Esophagus squamous epithelium (tissue), 5 donors: ENCODE results near the gene USP8. TPM values are rescaled to one million over a fixed set of nuclear protein-coding genes. Genes with fewer than 3 reads are reported as not detected.
"Not testable (repeated sequence)": the region's sequence is repeated elsewhere in the genome, so short reads cannot be mapped to it uniquely, and the experiment has no call there.

Experiments
- DNase-seq: peaks from one replicate; lab custom pipeline; 2025; lab: John Stamatoyannopoulos, UW
- H3K27ac ChIP-seq, 4 donors: fragments of 200-600 bp; sonication (generic); one replicate each; pipeline ENCODE4 v1.5.1; 2016 to 2019; ENCODE audit warnings: mild to moderate bottlenecking in 1 of 4
- H3K27me3 ChIP-seq, 4 donors: fragments of 200-600 bp; sonication (generic); 1 replicate in 3 of 4; 2 replicates in 1 of 4; pipeline versions ENCODE4 v1.5.1 to v1.6.0; 2017 to 2021; ENCODE audit warnings: antibody characterized with exemption in 1 of 4
- H3K36me3 ChIP-seq, 3 donors: fragments of 200-600 bp; sonication (generic); one replicate each; pipeline ENCODE4 v1.5.1; 2016 to 2019
- H3K4me1 ChIP-seq, 3 donors: fragments of 200-600 bp; sonication (generic); one replicate each; pipeline ENCODE4 v1.5.1; 2017 to 2019
- H3K4me3 ChIP-seq, 4 donors: fragments of 200-600 bp; sonication (generic); 1 replicate in 3 of 4; 2 replicates in 1 of 4; pipeline ENCODE4 v1.5.1; 2016 to 2019; ENCODE audit warnings: mild to moderate bottlenecking in 2 of 4, moderate library complexity in 1 of 4
- H3K9me3 ChIP-seq, 3 donors: fragments of 200-600 bp; sonication (generic); one replicate each; pipeline ENCODE4 v1.5.1; 2016 to 2019
- POLR2A ChIP-seq, 4 donors: fragments of 450-650 bp; IDR thresholded peaks; one replicate each; pipeline ENCODE4 v1.6.1; 2017; ENCODE audit warnings: antibody characterized with exemption in 4 of 4, mild to moderate bottlenecking in 4 of 4, moderate library complexity in 3 of 4
- WGBS, 2 donors: methylation state at CpG; one replicate each; pipeline ENCODE4 v1.1.5; 2018; 5-methylcytosine and 5-hydroxymethylcytosine counted together
- intact Hi-C: fragments of 100-400 bp; cut with DNase I; formaldehyde crosslinking; loops from one replicate; pipeline ENCODE4 v1.15.0; 2022
- total RNA-seq, 4 donors: library from RNA; depleted of rRNA; stranded (reverse); fragments of >200 nt; gene quantifications; one replicate each; pipeline ENCODE4 v1.1.0, GENCODE V29; 2016
- TF ChIP-seq, protein P1 (sequence below), 6 experiments: fragments of 450-650 bp in 4 of 6; fragments of 200-600 bp in 2 of 6; sonication (generic) in 2 of 6; IDR thresholded peaks; one replicate each; pipeline ENCODE4 v1.5.1; 2016 to 2019; ENCODE audit warnings: antibody characterized with exemption in 6 of 6, mild to moderate bottlenecking in 4 of 6, moderate library complexity in 4 of 6
- donor health status: DM: yes; HTN: yes; CAD: no.

The USP8 gene
- total RNA-seq = 10 to 100 TPM; 32.3 to 48.1 (median 43.8) TPM

GRCh38 chr15:50424066-50424890, at the start of gene USP8:
Gene USP8 (plus strand): TSS chr15:50424405. CDS start chr15:50439074, 14,669 bp downstream.
- intact Hi-C loops = no loop called here
- peak in 3 of 4 donors; percentile 53 to 91 (median 76) for TF ChIP-seq POLR2A (IDR thresholded peaks at IDR 0.05)
- TF ChIP-seq, protein P1, sequence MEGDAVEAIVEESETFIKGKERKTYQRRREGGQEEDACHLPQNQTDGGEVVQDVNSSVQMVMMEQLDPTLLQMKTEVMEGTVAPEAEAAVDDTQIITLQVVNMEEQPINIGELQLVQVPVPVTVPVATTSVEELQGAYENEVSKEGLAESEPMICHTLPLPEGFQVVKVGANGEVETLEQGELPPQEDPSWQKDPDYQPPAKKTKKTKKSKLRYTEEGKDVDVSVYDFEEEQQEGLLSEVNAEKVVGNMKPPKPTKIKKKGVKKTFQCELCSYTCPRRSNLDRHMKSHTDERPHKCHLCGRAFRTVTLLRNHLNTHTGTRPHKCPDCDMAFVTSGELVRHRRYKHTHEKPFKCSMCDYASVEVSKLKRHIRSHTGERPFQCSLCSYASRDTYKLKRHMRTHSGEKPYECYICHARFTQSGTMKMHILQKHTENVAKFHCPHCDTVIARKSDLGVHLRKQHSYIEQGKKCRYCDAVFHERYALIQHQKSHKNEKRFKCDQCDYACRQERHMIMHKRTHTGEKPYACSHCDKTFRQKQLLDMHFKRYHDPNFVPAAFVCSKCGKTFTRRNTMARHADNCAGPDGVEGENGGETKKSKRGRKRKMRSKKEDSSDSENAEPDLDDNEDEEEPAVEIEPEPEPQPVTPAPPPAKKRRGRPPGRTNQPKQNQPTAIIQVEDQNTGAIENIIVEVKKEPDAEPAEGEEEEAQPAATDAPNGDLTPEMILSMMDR (IDR thresholded peaks at IDR 0.05) = peak in 1 of 6 experiments; percentile 2
- Histone ChIP-seq H3K9me3 (no peaks in the 10 kb centered on the region), H3K27ac (peak within 1 kb of the TSS; percentile 87 to 94 (median 93)), H3K4me3 (peak within 1 kb of the TSS; percentile 60 to 91 (median 83)), H3K27me3 (no peaks in the 10 kb centered on the region), H3K4me1 (peaks cover 0 to 48% (median 14%) of the 10 kb centered on the region in 3 donors), H3K36me3 (peaks cover 0 to 19% (median 0%) of the 10 kb centered on the region in 3 donors)
- WGBS, 2 donors = 0 to 1% methylated on average over 10 to 38 of the region's 55 CpGs
- DNase-seq = peak; percentile 77

GRCh38 chr15:50377867-50378751, 46.1 kb upstream of the USP8 start:
- no peaks in the 10 kb centered on the region for H3K27me3 ChIP-seq
- TF ChIP-seq POLR2A (IDR thresholded peaks at IDR 0.05) = no peak
- TF ChIP-seq, protein P1 (IDR thresholded peaks at IDR 0.05) = no peak
- H3K27ac ChIP-seq = no peak overlapping the region
- H3K36me3 ChIP-seq = no peaks in the 10 kb centered on the region
- H3K9me3 ChIP-seq = no peaks in the 10 kb centered on the region
- 65 to 67% methylated on average over 3 of the region's 3 CpGs for WGBS, 2 donors
- DNase-seq = no peak
- no peak overlapping the region for H3K4me3 ChIP-seq
- no peaks in the 10 kb centered on the region for H3K4me1 ChIP-seq
- intact Hi-C loops = no loop called here

GRCh38 chr15:50378776-50379175, 45.4 kb upstream of the USP8 start:
- H3K36me3 ChIP-seq = no peaks in the 10 kb centered on the region
- no peaks in the 10 kb centered on the region for H3K9me3 ChIP-seq
- intact Hi-C loops = no loop called here
- no peaks in the 10 kb centered on the region for H3K27me3 ChIP-seq
- DNase-seq = no peak
- H3K27ac ChIP-seq = no peak overlapping the region
- no peaks in the 10 kb centered on the region for H3K4me1 ChIP-seq
- WGBS, 2 donors = 80 to 91% methylated on average over 1 of the region's 1 CpG
- no peak overlapping the region for H3K4me3 ChIP-seq
- TF ChIP-seq, protein P1 (IDR thresholded peaks at IDR 0.05) = no peak
- no peak for TF ChIP-seq POLR2A (IDR thresholded peaks at IDR 0.05)

GRCh38 chr15:50379413-50379812, 44.8 kb upstream of the USP8 start:
- H3K27me3 ChIP-seq, H3K4me3 ChIP-seq, intact Hi-C loops, DNase-seq, H3K36me3 ChIP-seq, H3K9me3 ChIP-seq, H3K27ac ChIP-seq, H3K4me1 ChIP-seq: not testable (repeated sequence)
- WGBS, 2 donors = 94% methylated on average over 7 of the region's 7 CpGs

DNA sequence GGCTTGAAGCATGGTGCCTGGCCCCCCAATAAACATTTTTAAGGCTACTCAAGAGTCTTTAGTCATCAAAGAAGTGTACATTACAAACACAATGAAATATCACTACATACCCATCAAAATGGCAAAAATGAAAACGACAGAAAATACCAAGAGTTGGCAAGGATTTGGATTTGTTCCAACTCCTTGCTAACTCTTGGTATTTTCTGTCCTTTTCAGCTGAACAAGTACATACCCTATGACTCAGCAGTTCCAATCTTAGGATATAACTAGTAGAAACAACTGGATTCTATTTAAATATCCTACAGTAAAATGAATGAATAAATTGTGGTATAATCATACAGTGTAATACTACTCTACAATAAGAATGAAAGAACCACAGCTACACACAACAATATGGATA, 44.1 kb upstream of the USP8 start:
- H3K9me3 ChIP-seq = no peaks in the 10 kb centered on the region
- intact Hi-C loops = no loop called here
- no peak overlapping the region for H3K4me3 ChIP-seq
- no peak overlapping the region for H3K27ac ChIP-seq
- TF ChIP-seq, protein P1 (IDR thresholded peaks at IDR 0.05) = no peak
- TF ChIP-seq POLR2A (IDR thresholded peaks at IDR 0.05) = no peak
- no peak for DNase-seq
- no peaks in the 10 kb centered on the region for H3K27me3 ChIP-seq
- no peaks in the 10 kb centered on the region for H3K4me1 ChIP-seq
- H3K36me3 ChIP-seq = no peaks in the 10 kb centered on the region
- 52 to 57% methylated on average over 1 of the region's 1 CpG for WGBS, 2 donors
